Measurements from ENCODE around the gene RDM1. TPM values are rescaled to one million over a fixed set of nuclear protein-coding genes. Genes with fewer than 3 reads are reported as not detected.

Gene RDM1, protein sequence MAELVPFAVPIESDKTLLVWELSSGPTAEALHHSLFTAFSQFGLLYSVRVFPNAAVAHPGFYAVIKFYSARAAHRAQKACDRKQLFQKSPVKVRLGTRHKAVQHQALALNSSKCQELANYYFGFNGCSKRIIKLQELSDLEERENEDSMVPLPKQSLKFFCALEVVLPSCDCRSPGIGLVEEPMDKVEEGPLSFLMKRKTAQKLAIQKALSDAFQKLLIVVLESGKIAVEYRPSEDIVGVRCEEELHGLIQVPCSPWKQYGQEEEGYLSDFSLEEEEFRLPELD
- not detected for total RNA-seq

DNA sequence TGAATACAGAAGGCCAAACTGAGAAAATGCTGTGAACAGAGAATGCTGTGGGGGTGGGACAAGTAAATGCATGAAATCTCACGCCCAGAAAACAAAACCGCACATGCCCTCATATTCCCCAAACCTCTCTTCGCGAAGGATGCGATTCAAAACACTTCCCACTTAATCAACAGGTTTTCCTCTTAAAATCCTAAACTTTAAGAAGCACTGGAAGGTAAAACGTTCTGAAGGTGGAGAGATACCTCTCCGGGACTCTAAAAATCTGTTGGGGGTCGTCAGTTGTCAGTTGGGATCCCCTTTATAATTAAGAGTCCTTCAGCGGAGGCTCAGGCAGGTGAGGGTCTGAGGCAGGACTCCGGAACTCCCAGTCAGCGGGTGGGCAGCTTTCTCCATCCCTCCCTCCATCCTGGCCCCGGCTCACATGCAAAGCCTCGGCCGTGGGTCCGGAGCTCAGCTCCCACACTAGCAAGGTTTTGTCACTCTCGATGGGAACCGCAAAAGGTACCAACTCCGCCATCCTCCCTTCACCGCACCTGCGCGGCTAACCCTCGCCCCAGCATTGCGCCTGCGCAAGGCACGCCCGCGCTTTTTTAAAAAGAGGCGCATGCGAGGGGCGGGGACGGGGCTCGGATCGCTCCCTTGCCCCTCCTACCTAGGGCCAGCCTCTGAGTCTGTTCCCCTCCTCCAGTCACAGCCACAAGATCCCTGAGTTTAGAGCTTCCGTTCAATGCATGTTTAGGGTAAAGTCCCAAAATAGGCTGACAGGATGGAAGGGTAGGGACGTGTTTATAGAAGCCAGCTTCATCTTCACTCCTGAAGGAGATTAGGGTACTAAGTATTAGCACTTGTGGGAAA lies at the start of gene RDM1:
TSS of gene RDM1 (minus strand) at position 563 of the 855 bp plus-strand sequence. CDS start at position 517, 46 bp downstream.
- Histone ChIP-seq H3K4me1 (peaks cover 0 to 40% (median 20%) of the 10 kb centered on the region in 4 donors), H3K4me3 (peak within 1 kb of the TSS; percentile 5 to 50 (median 33)), H3K27ac (peak within 1 kb of the TSS in 2 of 4 donors; percentile 38 to 79), H3K27me3 (no peaks in the 10 kb centered on the region), H3K36me3 (no peaks in the 10 kb centered on the region), H3K9me3 (no peaks in the 10 kb centered on the region)
- peak in 1 of 2 donors; percentile 13 for DNase-seq (ENCODE audit: low spot score in 2 of 2)
- TF ChIP-seq CTCF (IDR thresholded peaks at IDR 0.05): no peak
- TF ChIP-seq POLR2A (IDR thresholded peaks at IDR 0.05): no peak
- no peak for TF ChIP-seq EP300 (IDR thresholded peaks at IDR 0.05)
- 2 to 3% methylated on average over 35 of the region's 35 CpGs for WGBS, 2 donors

DNA sequence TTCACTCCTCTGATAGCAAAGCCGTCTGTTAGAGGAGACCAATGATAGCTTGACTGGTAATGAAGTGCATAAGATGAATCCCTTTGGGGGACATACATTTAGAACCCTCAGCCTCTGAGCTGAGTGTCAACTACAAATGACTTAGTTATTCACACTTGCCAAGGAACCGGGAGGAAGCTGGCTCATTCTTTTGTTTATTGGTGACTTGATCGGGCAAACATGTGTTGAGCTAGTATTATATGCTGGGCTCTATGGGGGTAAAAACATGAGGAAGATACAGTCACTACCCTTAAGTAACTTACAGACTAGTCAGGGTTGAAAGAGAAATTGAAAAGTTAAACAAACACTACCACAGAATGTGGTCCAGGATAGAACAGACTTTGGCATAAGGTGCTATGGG lies 47.8 kb upstream of the RDM1 start:
- Histone ChIP-seq H3K27me3 (no peaks in the 10 kb centered on the region), H3K36me3 (no peaks in the 10 kb centered on the region), H3K4me3 (no peak overlapping the region), H3K9me3 (no peaks in the 10 kb centered on the region), H3K4me1 (peaks cover 0 to 5% (median 2%) of the 10 kb centered on the region in 4 donors), H3K27ac (no peak overlapping the region)
- WGBS, 2 donors: 74 to 86% methylated on average over 3 of the region's 3 CpGs
- no peak for TF ChIP-seq POLR2A (IDR thresholded peaks at IDR 0.05)
- TF ChIP-seq CTCF (IDR thresholded peaks at IDR 0.05): no peak
- no peak for TF ChIP-seq EP300 (IDR thresholded peaks at IDR 0.05)
- no peak for DNase-seq (ENCODE audit: low spot score in 2 of 2)

DNA sequence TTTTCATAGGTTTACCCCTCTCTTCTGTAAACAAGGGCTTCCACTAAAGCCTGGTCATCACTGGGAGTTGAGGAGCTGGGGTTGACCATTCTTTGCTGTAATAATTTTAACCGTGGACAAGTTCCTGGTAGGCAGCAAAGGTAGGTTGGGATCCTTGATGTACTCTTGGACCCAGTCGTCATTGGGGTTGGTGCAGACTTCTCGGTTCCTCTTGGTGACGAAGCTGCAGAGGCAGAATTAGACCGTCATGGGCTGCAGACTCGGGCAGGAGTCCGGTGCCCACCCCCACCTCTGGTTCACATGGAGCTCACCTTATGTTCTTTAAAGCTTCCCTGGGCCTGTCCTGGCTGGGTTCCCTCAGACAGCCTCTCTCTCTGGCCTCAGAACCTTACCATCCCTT lies 46.9 kb upstream of the RDM1 start:
- no peak for TF ChIP-seq EP300 (IDR thresholded peaks at IDR 0.05)
- TF ChIP-seq POLR2A (IDR thresholded peaks at IDR 0.05): no peak
- no peak for TF ChIP-seq CTCF (IDR thresholded peaks at IDR 0.05)
- 93 to 97% methylated on average over 7 of the region's 7 CpGs for WGBS, 2 donors
- Histone ChIP-seq H3K27ac (no peak overlapping the region), H3K27me3 (no peaks in the 10 kb centered on the region), H3K4me1 (peaks cover 0 to 13% (median 2%) of the 10 kb centered on the region in 4 donors), H3K4me3 (no peak overlapping the region), H3K36me3 (no peaks in the 10 kb centered on the region), H3K9me3 (no peaks in the 10 kb centered on the region)
- no peak for DNase-seq (ENCODE audit: low spot score in 2 of 2)

DNA sequence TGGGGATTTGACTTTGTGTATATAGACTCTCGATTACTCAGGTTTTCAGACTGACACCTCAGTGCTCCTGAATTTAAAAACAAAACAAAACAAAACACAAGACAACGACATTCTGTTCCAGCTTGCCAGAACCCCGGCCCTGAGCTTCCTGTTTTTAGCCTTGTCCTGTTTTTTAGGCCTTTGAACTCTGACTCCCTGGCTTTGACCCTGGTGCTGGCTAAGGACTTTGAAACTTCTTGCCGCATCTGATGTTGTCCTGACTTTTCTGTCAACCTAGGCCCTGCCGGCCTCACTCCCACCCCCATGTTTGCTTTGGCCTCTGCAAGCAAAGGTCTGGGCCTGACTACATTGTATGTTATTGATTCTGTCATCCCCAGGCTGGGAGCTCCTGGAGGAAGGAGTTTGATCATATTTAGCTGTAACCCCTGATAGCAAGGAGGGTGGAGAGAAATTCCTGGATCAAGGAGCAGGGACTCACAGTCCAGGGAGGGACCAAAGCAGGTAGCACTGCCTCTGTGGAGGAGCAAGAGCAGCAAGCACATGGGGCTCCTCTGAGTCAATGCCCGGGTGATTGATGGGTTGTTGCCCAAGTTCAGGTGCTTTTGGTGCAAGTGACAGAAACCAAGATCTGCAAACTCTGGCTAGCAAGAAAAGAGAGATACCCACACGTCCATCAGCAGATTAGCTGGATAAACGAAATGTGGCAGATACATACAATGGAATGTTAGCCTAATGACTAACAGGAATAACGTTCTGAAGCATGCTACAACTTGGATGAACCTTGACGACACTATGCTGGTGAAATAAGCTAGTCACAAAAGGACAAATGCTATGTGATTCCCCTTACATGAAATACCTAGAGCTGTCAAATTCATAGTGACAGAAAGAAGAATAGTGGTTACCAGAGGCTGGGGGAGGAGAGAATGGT lies 43.0 kb upstream of the RDM1 start:
- Histone ChIP-seq H3K27ac (peak overlapping the region in 1 of 4 donors; percentile 14), H3K4me3 (no peak overlapping the region), H3K36me3 (no peaks in the 10 kb centered on the region), H3K9me3 (no peaks in the 10 kb centered on the region), H3K4me1 (peaks cover 0 to 17% (median 2%) of the 10 kb centered on the region in 4 donors), H3K27me3 (no peaks in the 10 kb centered on the region)
- DNase-seq (ENCODE audit: low spot score in 2 of 2): no peak
- TF ChIP-seq POLR2A (IDR thresholded peaks at IDR 0.05) (no peak), CTCF (IDR thresholded peaks at IDR 0.05) (no peak), EP300 (IDR thresholded peaks at IDR 0.05) (no peak)
- 44 to 46% methylated on average over 10 of the region's 10 CpGs for WGBS, 2 donors
